ENCODE results near the gene CXCL11. TPM values are rescaled to one million over a fixed set of nuclear protein-coding genes. Genes with fewer than 3 reads are reported as not detected.

The CXCL11 gene
- total RNA-seq, 1 experiment from 2014 or later, result not detected

- no peak overlapping the region for H3K27ac ChIP-seq (ENCODE audit: insufficient read length, low read depth, low read length)
- Mint-ChIP-seq H3K27ac (no peak overlapping the region), H3K9me3 (peaks cover 0 to 1% of the 10 kb centered on the region in 2 experiments; a peak in 2 of 5 replicates), H3K4me3 (no peak overlapping the region), H3K36me3 (ENCODE audit: insufficient read depth in 1 of 3, low read depth in 3 of 3) (no peaks in the 10 kb centered on the region), H3K27me3 (ENCODE audit: low read depth) (no peaks in the 10 kb centered on the region), H3K4me1 (peaks cover 2 to 4% of the 10 kb centered on the region in 2 experiments; a peak in 3 of 4 replicates)
- H2BK5ac ChIP-seq (ENCODE audit: insufficient read length, low read length), result no peak overlapping the region
- H3K4me2 ChIP-seq (ENCODE audit: insufficient read depth, insufficient read length, low read length), result no peak overlapping the region
- no peak overlapping the region for H3K18ac ChIP-seq (ENCODE audit: insufficient read length, low read depth, low read length)
- no peak overlapping the region for H2BK15ac ChIP-seq (ENCODE audit: low read depth, low read length)
- H3K23me2 ChIP-seq (ENCODE audit: insufficient read length, low read depth, low read length, poor library complexity, severe bottlenecking), result no peaks in the 10 kb centered on the region
- no peaks in the 10 kb centered on the region for H4K20me1 ChIP-seq (ENCODE audit: control insufficient read depth, insufficient read depth, insufficient read length)
- H4K8ac ChIP-seq (replicated peaks; ENCODE audit: insufficient read length, low read depth, low read length), result no peak overlapping the region
- H4K91ac ChIP-seq (ENCODE audit: insufficient read length, low read depth, low read length), result no peak overlapping the region
- no peaks in the 10 kb centered on the region for H3K79me1 ChIP-seq (ENCODE audit: insufficient read depth, low read depth, low read length, poor library complexity, severe bottlenecking)
- no peak for DNase-seq
- no peak overlapping the region for H2AFZ ChIP-seq (ENCODE audit: low read length)
- no peaks in the 10 kb centered on the region for H3K27me3 ChIP-seq (ENCODE audit: insufficient read depth, low read length)
- no peak overlapping the region for H4K5ac ChIP-seq (ENCODE audit: insufficient read length, low read depth, low read length)
- no peak overlapping the region for H3K14ac ChIP-seq (ENCODE audit: insufficient read depth, low read length)
- no peak overlapping the region for H2BK20ac ChIP-seq (ENCODE audit: low read depth, low read length, poor library complexity, severe bottlenecking)
- no peak overlapping the region for H2AK5ac ChIP-seq (ENCODE audit: insufficient read length, low read length)
- WGBS (ENCODE audit: extremely low coverage, insufficient read length, low lambda C conversion rate), result no CpG with 5 or more reads among the region's 3 CpGs
- no peak overlapping the region for H3K56ac ChIP-seq (ENCODE audit: insufficient read length, low read depth, low read length)
- H3T11ph ChIP-seq (ENCODE audit: low read length), result no peak overlapping the region
- H2BK12ac ChIP-seq (ENCODE audit: insufficient read length, low read depth, low read length), result no peak overlapping the region
- no peaks in the 10 kb centered on the region for H3K4me1 ChIP-seq (ENCODE audit: insufficient read depth, low read length)
- no peak for TF ChIP-seq CTCF (conservative IDR thresholded peaks at IDR 0.05)
- H3K9ac ChIP-seq (ENCODE audit: extremely low read depth, insufficient read length, low read length), result no peak overlapping the region
- H3K79me2 ChIP-seq (ENCODE audit: insufficient read depth, low read length), result no peaks in the 10 kb centered on the region
- H3K23ac ChIP-seq (ENCODE audit: insufficient read length, low read depth, low read length), result no peak overlapping the region
- H3K9me3 ChIP-seq (ENCODE audit: control insufficient read depth, low read depth, low read length), result no peaks in the 10 kb centered on the region
- no peak overlapping the region for H3K4ac ChIP-seq (ENCODE audit: low read depth, low read length)
- H2BK120ac ChIP-seq (ENCODE audit: low read depth, low read length, poor library complexity, severe bottlenecking), result no peak overlapping the region
Measured at GRCh38 chr4:76066546-76066945, 30.7 kb upstream of the CXCL11 start.
